ENCODE data around the gene ZNF354C.

Gene ZNF354C

DNA sequence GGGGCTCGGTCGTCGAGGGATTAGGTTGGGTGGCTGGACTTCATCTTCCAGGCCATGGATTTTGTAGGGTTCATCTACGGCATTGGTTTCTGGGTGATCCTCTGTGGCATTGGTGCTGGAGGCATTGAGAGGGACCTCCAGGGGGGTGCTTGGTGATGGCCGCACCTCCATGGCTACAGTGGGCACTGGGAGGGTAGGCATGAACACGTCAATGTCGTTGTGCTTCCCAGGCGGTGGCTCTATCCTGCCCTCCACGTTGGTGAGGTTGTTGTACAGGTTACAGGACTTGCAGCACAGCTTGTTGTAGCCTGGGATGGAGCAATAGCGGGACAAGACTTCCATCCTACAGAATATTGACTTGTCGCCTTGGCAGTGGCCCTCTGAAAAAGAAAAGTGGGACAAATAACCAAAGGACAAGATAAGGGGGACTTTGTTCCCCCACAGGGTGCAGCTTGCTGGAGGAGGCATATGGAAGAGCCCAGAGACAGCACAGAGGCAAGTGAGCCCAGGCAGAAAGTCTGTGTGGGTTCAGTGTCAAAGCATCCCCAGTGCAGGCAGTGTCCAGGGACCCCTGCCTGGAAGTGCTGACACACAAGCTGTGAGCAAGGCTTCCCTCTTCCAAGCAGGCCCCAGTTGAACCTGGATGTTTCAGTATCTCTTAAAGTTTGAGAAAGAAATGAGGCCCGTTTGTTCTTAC lies 53.9 kb downstream of the ZNF354C start:
- TF ChIP-seq, protein P1, sequence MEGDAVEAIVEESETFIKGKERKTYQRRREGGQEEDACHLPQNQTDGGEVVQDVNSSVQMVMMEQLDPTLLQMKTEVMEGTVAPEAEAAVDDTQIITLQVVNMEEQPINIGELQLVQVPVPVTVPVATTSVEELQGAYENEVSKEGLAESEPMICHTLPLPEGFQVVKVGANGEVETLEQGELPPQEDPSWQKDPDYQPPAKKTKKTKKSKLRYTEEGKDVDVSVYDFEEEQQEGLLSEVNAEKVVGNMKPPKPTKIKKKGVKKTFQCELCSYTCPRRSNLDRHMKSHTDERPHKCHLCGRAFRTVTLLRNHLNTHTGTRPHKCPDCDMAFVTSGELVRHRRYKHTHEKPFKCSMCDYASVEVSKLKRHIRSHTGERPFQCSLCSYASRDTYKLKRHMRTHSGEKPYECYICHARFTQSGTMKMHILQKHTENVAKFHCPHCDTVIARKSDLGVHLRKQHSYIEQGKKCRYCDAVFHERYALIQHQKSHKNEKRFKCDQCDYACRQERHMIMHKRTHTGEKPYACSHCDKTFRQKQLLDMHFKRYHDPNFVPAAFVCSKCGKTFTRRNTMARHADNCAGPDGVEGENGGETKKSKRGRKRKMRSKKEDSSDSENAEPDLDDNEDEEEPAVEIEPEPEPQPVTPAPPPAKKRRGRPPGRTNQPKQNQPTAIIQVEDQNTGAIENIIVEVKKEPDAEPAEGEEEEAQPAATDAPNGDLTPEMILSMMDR (IDR thresholded peaks at IDR 0.05; ENCODE audit: poor library complexity, severe bottlenecking), result no peak
- DNase-seq (ENCODE audit: low spot score) (peak; percentile 34), ATAC-seq (ENCODE audit: low read depth) (no peak)
- H3K4me1 ChIP-seq (ENCODE audit: insufficient read depth, poor library complexity, severe bottlenecking), result no peaks in the 10 kb centered on the region
- peaks cover 24% of the 10 kb centered on the region for H3K9me3 ChIP-seq (ENCODE audit: severe bottlenecking)
- H3K27ac ChIP-seq (ENCODE audit: poor library complexity, severe bottlenecking), result no peak overlapping the region
- no peaks in the 10 kb centered on the region for H3K36me3 ChIP-seq (ENCODE audit: low read depth)
- no peaks in the 10 kb centered on the region for H3K27me3 ChIP-seq (ENCODE audit: insufficient read depth, poor library complexity, severe bottlenecking)
- no peak overlapping the region for H3K4me3 ChIP-seq (ENCODE audit: severe bottlenecking)

DNA sequence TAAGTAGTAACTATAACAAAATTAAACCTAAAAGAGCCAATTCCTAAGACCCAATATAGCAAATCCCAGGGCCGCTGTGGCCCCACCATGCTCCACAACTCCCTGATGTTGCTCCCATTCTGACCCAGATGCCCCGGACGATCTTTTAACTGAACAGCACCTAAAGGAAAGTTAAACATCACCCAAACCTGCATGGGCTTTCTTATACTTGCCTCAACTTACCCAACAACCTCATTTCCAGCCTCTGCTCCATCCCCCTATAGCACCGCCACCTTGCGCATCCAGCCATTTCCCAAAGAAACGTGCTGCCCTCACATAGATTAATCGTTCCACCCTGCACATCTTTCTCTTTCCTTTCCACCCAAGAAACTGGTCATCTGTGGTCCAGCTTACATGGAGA lies 54.6 kb downstream of the ZNF354C start:
- DNase-seq (ENCODE audit: low spot score), result peak; percentile 11
- no peaks in the 10 kb centered on the region for H3K27me3 ChIP-seq (ENCODE audit: insufficient read depth, poor library complexity, severe bottlenecking)
- peaks cover 19% of the 10 kb centered on the region for H3K9me3 ChIP-seq (ENCODE audit: severe bottlenecking)
- ATAC-seq (ENCODE audit: low read depth), result no peak
- no peak overlapping the region for H3K4me3 ChIP-seq (ENCODE audit: severe bottlenecking)
- no peaks in the 10 kb centered on the region for H3K36me3 ChIP-seq (ENCODE audit: low read depth)
- TF ChIP-seq, protein P1 (IDR thresholded peaks at IDR 0.05; ENCODE audit: poor library complexity, severe bottlenecking), result no peak
- H3K27ac ChIP-seq (ENCODE audit: poor library complexity, severe bottlenecking), result no peak overlapping the region
- no peaks in the 10 kb centered on the region for H3K4me1 ChIP-seq (ENCODE audit: insufficient read depth, poor library complexity, severe bottlenecking)

DNA sequence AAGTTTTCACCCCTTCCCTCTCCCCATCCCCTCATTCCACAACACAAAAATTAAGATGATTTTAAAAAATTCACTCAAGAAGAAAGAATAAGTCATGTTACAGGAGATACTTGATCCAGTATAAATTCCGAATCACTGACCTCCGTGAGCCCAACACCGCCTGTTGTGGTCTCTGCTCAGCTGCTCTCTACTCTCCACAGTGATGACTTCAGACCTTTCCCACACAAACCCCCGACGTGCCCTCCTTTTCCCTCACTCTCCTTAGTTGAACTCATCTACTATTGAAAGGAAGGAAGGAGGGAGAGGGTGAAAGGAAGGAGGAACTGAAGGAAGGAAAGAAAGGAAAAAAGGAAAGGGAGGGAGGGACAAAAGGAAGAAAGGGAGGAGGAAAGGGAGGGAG lies 55.1 kb downstream of the ZNF354C start:
- DNase-seq (ENCODE audit: low spot score), result peak; percentile 7
- ATAC-seq (ENCODE audit: low read depth), result no peak
- Histone ChIP-seq H3K9me3 (ENCODE audit: severe bottlenecking) (peaks cover 21% of the 10 kb centered on the region), H3K4me3 (ENCODE audit: severe bottlenecking) (no peak overlapping the region), H3K36me3 (ENCODE audit: low read depth) (no peaks in the 10 kb centered on the region), H3K4me1 (ENCODE audit: insufficient read depth, poor library complexity, severe bottlenecking) (no peaks in the 10 kb centered on the region), H3K27me3 (ENCODE audit: insufficient read depth, poor library complexity, severe bottlenecking) (no peaks in the 10 kb centered on the region), H3K27ac (ENCODE audit: poor library complexity, severe bottlenecking) (no peak overlapping the region)
- TF ChIP-seq, protein P1 (IDR thresholded peaks at IDR 0.05; ENCODE audit: poor library complexity, severe bottlenecking), result no peak

DNA sequence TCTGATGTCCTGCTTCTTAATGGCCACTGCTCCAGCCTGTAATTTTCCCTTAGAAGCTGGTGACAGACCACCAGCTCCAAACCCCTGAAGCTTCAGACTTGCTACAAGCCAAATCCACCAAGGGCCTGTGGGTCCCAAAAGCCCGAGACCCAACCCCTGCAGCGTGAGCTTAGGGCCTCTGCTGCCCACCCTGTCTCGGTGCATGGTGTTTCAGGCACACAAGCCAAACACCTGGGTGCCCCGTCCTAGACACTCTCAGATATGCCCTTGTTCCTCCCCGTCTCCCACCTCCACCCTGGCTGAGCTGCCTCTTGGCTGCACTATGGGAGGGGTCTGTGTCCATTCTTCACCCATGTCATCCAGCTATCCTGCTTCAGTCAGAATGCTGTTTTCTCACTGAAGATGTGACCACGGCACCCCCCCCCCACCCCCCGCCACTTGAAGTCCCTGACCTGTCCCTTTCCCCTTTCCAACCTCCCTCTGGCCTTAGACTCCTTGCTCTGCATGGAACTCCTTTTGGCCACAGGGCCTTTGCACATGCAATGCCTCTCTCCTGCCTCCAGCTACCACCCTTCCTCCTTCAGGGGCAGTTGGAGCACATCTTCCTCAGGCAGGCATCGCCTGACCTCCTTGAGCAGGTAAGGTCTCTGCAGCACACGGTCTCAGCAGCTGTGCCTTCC lies 55.8 kb downstream of the ZNF354C start:
- TF ChIP-seq, protein P1 (IDR thresholded peaks at IDR 0.05; ENCODE audit: poor library complexity, severe bottlenecking), result no peak

DNA sequence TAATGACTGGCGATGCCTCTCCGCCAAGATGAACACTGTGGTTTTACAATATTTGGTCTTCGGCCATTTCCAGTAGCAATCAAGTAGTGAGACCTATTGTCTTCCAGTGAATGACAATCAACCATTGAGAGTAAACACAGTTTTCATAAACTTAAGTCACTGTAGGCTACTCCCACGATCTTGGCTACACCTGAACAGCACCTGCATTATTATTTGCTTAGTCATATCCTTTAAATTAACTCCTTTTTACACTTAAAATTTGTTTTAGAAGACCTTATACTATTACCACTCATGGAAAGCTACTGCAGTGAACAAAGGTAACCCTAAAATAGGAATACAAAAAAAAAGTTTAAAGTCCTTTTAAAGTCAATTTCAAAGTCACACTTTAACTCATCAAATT lies 58.2 kb downstream of the ZNF354C start:
- Histone ChIP-seq H3K27ac (ENCODE audit: poor library complexity, severe bottlenecking) (peak overlapping the region; percentile 19), H3K4me3 (ENCODE audit: severe bottlenecking) (no peak overlapping the region), H3K9me3 (ENCODE audit: severe bottlenecking) (peaks cover 27% of the 10 kb centered on the region), H3K4me1 (ENCODE audit: insufficient read depth, poor library complexity, severe bottlenecking) (no peaks in the 10 kb centered on the region), H3K27me3 (ENCODE audit: insufficient read depth, poor library complexity, severe bottlenecking) (no peaks in the 10 kb centered on the region), H3K36me3 (ENCODE audit: low read depth) (no peaks in the 10 kb centered on the region)
- ATAC-seq (ENCODE audit: low read depth), result peak; percentile 71
- DNase-seq (ENCODE audit: low spot score), result no peak
- TF ChIP-seq, protein P1 (IDR thresholded peaks at IDR 0.05; ENCODE audit: poor library complexity, severe bottlenecking), result no peak

More for the DNA sequence above, 55.8 kb downstream of the ZNF354C start:
- ATAC-seq (ENCODE audit: low read depth), result no peak
- H3K36me3 ChIP-seq (ENCODE audit: low read depth), result no peaks in the 10 kb centered on the region
- H3K4me3 ChIP-seq (ENCODE audit: severe bottlenecking), result no peak overlapping the region
- H3K27me3 ChIP-seq (ENCODE audit: insufficient read depth, poor library complexity, severe bottlenecking), result no peaks in the 10 kb centered on the region
- H3K9me3 ChIP-seq (ENCODE audit: severe bottlenecking), result peaks cover 21% of the 10 kb centered on the region
- DNase-seq (ENCODE audit: low spot score), result peak; percentile 51
- no peaks in the 10 kb centered on the region for H3K4me1 ChIP-seq (ENCODE audit: insufficient read depth, poor library complexity, severe bottlenecking)
- H3K27ac ChIP-seq (ENCODE audit: poor library complexity, severe bottlenecking), result no peak overlapping the region
